NB4 (cell line): Measurements from ENCODE around the gene FHL5.

Source experiments
- DNase-seq: peaks from one replicate; pipeline ENCODE4 v3.0.0; 2010; ENCODE audit warnings: low read depth
- H3K4me3 ChIP-seq: one replicate; pipeline ENCODE4 v1.5.1; 2011; ENCODE audit warnings: mild to moderate bottlenecking, low read depth, low read length, moderate library complexity
- MYC ChIP-seq: IDR thresholded peaks from 2 replicates; pipeline ENCODE4 v1.6.1; 2011; ENCODE audit warnings: low read depth, low read length
- POLR2A ChIP-seq: IDR thresholded peaks from 2 replicates; pipeline ENCODE4 v1.6.1; 2011; ENCODE audit warnings: mild to moderate bottlenecking; ENCODE audit not compliant: insufficient read length; ENCODE audit errors: extremely low read depth
- TF ChIP-seq, protein P1 (sequence below): IDR thresholded peaks from 2 replicates; pipeline ENCODE4 v1.6.1; 2011; ENCODE audit warnings: low read depth, low read length
- TF ChIP-seq, protein P2 (sequence below): IDR thresholded peaks from one replicate; pipeline ENCODE4 v1.5.1; 2012; ENCODE audit warnings: low read depth, low read length

The FHL5 gene, protein sequence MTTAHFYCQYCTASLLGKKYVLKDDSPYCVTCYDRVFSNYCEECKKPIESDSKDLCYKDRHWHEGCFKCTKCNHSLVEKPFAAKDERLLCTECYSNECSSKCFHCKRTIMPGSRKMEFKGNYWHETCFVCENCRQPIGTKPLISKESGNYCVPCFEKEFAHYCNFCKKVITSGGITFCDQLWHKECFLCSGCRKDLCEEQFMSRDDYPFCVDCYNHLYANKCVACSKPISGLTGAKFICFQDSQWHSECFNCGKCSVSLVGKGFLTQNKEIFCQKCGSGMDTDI

DNA sequence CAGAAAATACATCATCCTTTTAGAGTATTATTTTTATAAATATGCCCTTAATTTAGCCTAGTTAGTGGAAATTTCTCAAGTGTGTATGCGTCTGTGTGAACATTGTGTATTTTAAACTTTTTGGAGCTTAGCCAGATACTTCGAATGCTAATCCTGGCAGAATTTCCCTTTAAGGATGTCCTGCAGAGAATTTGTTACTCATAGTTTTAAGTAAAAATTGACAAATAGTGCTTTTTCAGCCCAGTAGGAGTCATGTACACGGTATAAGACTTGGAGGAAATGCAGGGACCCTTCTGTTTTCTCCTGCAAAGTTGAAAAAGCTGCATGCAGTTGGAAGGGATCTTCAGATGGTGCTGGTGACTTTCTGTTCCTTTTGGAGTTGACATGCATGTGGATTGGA, at the start of gene FHL5:
Gene FHL5, plus strand, starts transcription at position 243 of the 400 bp plus-strand sequence. CDS start 40,486 bp downstream, outside the sequence.
- TF ChIP-seq, protein P1, sequence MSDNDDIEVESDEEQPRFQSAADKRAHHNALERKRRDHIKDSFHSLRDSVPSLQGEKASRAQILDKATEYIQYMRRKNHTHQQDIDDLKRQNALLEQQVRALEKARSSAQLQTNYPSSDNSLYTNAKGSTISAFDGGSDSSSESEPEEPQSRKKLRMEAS: no peak
- TF ChIP-seq POLR2A (no peak), MYC (no peak)
- TF ChIP-seq, protein P2, sequence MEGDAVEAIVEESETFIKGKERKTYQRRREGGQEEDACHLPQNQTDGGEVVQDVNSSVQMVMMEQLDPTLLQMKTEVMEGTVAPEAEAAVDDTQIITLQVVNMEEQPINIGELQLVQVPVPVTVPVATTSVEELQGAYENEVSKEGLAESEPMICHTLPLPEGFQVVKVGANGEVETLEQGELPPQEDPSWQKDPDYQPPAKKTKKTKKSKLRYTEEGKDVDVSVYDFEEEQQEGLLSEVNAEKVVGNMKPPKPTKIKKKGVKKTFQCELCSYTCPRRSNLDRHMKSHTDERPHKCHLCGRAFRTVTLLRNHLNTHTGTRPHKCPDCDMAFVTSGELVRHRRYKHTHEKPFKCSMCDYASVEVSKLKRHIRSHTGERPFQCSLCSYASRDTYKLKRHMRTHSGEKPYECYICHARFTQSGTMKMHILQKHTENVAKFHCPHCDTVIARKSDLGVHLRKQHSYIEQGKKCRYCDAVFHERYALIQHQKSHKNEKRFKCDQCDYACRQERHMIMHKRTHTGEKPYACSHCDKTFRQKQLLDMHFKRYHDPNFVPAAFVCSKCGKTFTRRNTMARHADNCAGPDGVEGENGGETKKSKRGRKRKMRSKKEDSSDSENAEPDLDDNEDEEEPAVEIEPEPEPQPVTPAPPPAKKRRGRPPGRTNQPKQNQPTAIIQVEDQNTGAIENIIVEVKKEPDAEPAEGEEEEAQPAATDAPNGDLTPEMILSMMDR: no peak
- H3K4me3 ChIP-seq: no peak within 1 kb of the TSS
- no peak for DNase-seq

DNA sequence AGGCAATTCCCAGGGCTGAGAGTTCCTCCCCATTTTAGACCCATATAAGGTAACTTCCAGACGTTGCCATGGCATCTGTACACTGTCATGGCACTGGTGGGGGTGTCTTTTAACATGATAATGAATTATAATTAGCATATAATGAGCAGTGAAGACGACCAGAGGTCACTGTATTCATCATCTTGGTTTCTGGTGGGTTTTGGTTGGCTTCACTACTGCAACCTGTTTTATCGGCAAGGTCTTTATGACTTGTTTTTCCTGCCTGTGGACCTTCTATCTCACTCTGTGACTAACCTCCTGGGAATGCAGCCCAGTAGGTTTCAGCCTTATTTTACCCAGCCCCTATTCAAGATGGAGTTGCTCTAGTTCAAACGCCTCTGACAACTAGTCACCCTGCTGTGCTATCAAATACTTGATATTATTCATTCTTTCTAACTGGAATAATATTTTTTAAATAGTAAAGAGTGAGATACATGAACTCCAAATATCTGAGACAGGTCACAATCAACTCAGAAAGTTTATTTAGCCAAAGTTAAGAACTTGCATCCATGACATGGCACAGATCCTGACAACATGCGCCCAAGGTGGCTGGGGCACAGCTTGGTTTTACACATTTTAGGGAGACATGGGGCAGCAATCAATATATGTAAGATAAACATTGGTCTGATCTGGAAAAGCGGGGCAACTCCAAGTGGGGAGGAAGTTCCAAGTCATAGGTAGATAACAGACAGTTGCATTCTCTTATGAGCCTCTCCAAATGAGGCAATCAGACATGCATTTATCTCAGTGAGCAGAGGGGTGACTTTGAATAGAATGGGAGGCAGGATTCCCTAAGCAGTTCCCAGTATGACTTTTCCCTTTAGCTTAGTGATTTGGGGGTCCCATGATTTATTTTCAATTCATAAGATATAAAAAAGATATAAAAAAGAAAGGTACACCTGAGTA, 42.5 kb upstream of the FHL5 start:
- TF ChIP-seq MYC: no peak
- TF ChIP-seq POLR2A: no peak
- TF ChIP-seq, protein P2: no peak
- TF ChIP-seq, protein P1: no peak
- DNase-seq: peak; percentile 14
- H3K4me3 ChIP-seq: peak overlapping the region; percentile 76

DNA sequence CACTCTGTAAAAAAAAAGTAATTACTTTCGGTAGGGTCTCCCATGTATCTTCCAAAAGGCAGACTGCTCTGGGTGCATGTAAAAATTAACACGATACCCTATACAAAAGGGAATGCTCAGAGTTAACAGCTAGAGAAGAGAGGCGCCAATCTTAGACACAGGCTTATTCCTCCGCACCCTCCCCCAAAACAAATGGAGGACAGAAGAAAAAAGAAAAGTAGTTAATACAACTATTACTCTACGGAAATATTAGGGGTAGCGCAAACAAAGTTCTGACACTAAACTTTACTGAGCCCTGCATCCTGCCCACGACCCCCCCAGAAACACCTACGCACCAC, 41.7 kb upstream of the FHL5 start:
- TF ChIP-seq, protein P1: no peak
- 0 out of 2 replicates have a peak, but pooled peaks have one; percentile 34 for TF ChIP-seq MYC
- no peak for DNase-seq
- H3K4me3 ChIP-seq: peak overlapping the region; percentile 76

DNA sequence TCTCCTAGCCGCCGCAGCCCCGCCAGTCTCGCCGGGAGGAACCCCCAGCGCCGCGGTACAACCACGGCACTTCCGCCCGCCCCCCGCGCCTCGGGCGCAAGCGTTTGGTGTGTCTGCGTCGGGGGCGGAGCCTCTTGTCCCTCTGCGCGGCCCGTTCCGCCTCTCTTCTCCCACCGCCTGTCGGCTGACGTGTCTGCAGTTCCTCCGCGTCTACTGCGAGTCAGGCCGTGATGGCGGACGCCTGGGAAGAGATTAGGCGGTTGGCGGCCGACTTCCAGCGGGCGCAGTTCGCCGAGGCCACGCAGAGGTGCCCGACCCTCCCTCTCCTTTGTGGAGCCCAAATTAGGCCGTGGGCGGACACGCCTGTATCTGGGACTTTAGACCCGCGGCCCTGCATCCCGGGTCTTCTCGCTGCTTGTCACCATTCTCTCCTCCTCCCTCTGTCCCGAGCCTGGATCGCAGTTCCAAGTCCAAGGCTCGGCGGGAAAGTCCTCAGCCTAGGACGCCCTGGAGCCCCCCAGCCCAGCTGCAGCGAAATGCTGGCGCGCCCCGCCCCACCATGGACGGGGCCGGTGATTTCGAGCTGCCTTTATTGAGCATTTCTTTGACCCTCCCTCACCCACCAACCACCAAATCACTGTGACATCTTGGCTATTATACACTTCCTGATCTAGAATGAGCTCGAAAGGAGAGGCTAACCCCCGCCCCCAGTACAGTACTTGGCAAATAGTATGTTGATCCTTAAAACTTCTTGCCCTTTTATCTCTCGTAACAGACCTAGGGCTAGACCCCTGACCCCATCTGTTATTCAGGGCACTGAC, 41.1 kb upstream of the FHL5 start, which contains the start of gene UFL1:
Gene UFL1, plus strand, starts transcription at position 163 of the 821 bp plus-strand sequence. Its CDS starts 68 bp downstream, at position 231.
- peak; percentile 95 for TF ChIP-seq POLR2A
- TF ChIP-seq, protein P2: no peak
- DNase-seq: peak; percentile 95
- peak within 1 kb of the TSS; percentile 76 for H3K4me3 ChIP-seq

DNA sequence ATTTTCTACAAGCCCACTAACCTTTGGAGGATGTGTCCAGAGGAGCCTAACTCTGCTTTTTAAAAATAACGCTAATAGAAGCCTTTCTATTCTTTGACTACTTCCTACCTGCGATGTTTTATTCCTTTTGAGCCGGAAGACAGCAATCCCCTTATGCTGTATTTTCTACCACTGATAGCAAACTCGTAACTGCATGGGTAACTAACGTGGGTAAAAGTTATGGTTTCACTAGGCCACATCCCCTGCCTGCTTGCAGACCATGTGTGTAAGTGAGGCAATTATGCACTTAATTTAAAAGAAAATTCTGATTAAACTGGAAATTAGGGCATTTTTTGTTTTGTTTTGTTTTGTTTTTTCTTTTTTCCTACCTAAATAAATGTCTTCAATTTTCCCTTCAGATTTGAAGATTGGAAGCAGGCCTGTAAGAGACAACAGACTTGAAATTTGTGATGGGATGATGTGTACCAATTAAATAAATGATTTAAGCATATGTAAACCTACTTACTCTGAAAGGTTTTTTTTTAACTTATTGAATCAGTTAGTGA, 40.4 kb upstream of the FHL5 start:
- H3K4me3 ChIP-seq: peak overlapping the region; percentile 76
- TF ChIP-seq, protein P2: no peak
- TF ChIP-seq POLR2A: no peak
- TF ChIP-seq, protein P1: 0 out of 2 replicates have a peak, but pooled peaks have one; percentile 32
- DNase-seq: peak; percentile 54
